Body of pancreas (tissue), 4 donors: ENCODE data around the gene ERC1.

ENCODE experiments used
- CTCF ChIP-seq, 7 experiments: fragments of 450-650 bp in 4 of 7; fragments of 200-600 bp in 3 of 7; sonication (generic) in 3 of 7; IDR thresholded peaks; one replicate each; pipeline ENCODE4 v1.5.1; 2016 to 2019; ENCODE audit warnings: antibody characterized with exemption in 7 of 7
- POLR2A ChIP-seq, 3 donors: fragments of 450-650 bp; IDR thresholded peaks; one replicate each; pipeline ENCODE4 v1.6.1; 2016; ENCODE audit warnings: antibody characterized with exemption in 3 of 3, mild to moderate bottlenecking in 2 of 3

DNA sequence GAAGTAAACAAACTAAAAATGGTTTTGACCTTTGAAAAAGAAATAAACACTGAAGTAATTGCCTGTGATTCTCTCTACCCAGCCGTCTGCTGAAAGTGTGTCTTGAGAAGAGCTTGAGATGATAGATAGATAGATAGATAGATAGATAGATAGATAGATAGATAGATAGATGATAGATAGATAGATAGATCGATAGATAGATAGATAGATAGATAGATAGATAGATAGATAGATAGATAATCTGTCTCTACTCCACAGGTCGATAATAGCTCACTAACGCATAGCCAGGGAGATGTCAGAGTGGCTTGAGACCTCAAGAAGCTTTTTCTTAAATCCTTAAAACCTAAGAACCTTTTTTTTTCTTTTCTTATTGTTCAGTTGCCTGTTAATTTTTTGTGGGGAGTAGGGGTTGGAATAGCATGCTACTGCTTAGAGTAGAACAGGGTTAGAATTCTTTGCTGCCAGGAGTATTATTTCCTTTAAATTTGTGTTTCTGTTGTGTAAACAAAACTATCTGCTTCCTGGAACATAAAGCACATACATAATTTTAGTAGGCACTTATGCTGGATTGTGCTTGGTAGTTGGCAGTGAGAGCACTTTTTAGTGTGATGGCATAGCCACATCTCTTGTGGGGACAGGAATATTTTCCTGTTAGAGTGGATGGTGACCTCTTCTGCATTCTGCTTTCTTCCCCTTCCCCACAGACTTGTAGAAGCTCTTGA, 433.8 kb downstream of the ERC1 start:
- TF ChIP-seq CTCF (IDR thresholded peaks at IDR 0.05) (no peak), POLR2A (IDR thresholded peaks at IDR 0.05) (no peak)
